Neural progenitor cell (in vitro differentiated cells): Measurements from ENCODE around the gene ZNG1E.
"Not testable (repeated sequence)": the region's sequence is repeated elsewhere in the genome, so short reads cannot be mapped to it uniquely, and the experiment has no call there.

Experiments used
- CTCF ChIP-seq: fragments of 200-600 bp; sonication (generic); IDR thresholded peaks from 2 replicates; pipeline ENCODE4 v1.5.1; 2017; ENCODE audit warnings: antibody characterized with exemption, mild to moderate bottlenecking
- EZH2 ChIP-seq: fragments of 200-600 bp; sonication (generic); IDR thresholded peaks from 2 replicates; pipeline ENCODE4 v1.6.1; 2017; ENCODE audit warnings: antibody characterized with exemption, mild to moderate bottlenecking, moderate library complexity
- EZH2phosphoT487 ChIP-seq: fragments of 200-600 bp; sonication (generic); IDR thresholded peaks from 2 replicates; pipeline ENCODE4 v1.6.1; 2017; ENCODE audit warnings: antibody characterized with exemption

GRCh38 chr9:65737096-65737564 lies 61.4 kb downstream of the ZNG1E start, which contains the start of gene FOXD4L4:
- TF ChIP-seq EZH2 (peak; percentile 41), EZH2phosphoT487 (peak; percentile 51)
- not testable (repeated sequence) for TF ChIP-seq CTCF
